HG03571 (cell line): ENCODE data around the gene EIF5A.

Experiments
- ATAC-seq: cut with Tn5 transposase; IDR thresholded peaks from one replicate; pipeline ENCODE4 v1.9.1; 2021; ENCODE audit not compliant: unreplicated experiment

Gene EIF5A

GRCh38 chr17:7312432-7313087 lies 5.1 kb downstream of the EIF5A start:
- ATAC-seq, result no peak

DNA sequence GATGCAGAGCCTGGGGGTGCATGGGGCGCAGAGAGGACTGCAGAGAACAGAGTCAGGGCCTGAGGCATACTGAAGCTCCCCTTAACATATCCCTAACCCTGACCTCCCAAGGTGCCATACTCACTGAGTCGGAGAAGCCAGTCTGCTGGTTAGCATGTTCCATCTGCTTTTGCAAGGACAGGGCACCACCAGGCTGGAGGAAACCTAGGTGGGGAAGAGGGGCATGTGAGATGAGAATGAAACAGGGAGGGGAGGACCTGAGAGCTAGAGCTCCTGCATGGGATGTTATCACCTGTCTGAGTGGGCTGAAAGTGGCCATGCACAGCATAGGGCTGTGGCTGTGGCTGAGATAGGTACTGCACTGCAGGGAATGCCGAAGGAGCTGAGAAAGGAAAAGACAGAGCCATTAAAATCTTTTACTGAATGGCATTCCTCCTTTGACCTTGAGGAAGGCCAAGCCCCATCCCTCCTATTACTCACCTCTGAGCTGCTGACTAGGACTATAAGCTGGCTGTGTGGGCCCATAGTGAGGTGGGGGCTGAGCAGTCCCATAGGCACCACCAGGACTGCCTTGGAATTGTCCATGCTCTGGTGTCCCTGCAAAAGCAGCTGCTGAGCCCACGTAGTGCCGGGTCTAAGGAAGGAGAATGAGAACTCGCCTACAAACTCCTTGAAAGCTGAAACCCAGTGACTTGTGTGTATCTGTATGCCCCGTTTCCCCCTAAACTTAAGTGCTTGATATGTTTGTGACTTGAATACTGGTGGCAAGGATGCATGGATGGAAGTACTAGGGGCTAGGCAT lies 5.9 kb downstream of the EIF5A start:
- no peak for ATAC-seq

DNA sequence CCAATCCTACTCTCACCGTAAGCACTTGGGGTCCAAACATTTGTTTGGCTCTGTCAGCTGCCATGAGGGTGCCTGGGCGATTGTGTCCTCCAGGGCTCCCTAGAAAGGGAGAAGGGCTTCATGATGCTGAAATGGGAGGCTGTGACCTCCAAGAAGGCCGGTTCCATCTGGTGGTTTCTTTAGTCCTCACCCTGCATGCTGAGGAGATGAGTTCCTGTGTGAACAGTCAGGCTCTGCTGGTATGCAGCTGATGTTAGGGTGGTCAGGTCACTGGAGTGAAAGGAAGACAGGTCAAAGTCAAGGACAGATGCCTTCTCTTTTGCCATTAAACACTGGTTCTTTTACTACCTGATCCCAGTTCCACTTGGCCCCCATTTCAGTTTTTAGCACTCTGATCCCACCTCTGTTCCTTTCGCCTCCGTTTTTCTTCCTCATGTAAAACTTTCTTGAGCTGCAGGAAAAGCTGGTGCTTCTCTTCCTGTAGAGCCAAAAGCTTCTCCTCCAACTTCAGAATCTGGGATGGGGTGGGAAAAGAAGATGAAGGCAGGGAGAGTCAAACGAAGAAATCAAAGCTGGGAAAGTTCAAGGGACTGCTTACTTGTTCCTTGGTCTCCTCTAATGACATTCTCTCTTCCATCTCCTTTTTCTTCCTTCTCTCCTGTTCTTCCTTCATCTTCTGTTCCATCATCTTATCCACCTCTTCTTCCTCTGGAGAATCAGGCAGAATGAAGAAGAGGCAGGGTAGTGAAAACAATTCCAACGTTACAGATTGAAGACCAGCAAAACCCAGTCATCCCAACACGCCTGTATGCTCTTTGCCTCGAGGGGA lies 6.7 kb downstream of the EIF5A start:
- ATAC-seq, result no peak

GRCh38 chr17:7314719-7315569 lies 7.5 kb downstream of the EIF5A start, which contains the start of gene GPS2:
Gene GPS2 (minus strand): TSS chr17:7315360. CDS start chr17:7315052, 308 bp downstream.
- ATAC-seq, result peak; percentile 49

DNA sequence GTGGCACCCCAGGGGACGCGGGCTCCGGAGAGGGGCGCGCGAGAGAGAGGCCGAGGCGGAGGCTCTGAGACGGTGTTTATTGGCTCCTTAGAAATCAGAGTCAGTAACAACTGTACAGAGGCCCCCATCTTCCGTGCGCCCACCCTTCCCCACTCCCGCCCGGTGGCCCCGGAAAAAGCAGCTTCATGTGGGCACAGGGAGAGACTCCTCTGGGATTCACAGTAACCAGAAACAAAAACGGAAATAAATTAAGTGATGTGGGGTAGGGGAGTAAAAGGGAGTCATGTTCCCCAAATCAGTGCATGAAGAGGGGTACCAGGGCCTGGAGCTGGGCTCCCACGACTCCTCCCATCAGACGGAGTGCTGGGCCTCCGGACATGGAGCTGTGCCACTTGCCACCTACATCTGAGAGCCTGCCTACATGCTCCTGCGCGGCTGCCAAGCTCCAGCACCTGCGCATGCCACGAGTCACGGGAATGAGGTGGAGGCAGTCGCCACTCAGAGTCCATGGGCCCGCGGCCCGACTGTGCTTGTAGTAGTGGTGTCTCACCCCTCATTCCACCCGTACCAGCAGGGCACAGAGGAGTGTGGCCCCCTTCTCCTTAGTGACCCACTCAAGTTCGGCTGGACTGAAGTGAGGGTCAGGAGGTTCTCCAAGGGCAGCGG lies 8.3 kb downstream of the EIF5A start:
- no peak for ATAC-seq

- ATAC-seq, result no peak
Measured at GRCh38 chr17:7317161-7317803, 9.9 kb downstream of the EIF5A start.

GRCh38 chr17:7318121-7318860 lies 10.9 kb downstream of the EIF5A start:
- ATAC-seq, result no peak

DNA sequence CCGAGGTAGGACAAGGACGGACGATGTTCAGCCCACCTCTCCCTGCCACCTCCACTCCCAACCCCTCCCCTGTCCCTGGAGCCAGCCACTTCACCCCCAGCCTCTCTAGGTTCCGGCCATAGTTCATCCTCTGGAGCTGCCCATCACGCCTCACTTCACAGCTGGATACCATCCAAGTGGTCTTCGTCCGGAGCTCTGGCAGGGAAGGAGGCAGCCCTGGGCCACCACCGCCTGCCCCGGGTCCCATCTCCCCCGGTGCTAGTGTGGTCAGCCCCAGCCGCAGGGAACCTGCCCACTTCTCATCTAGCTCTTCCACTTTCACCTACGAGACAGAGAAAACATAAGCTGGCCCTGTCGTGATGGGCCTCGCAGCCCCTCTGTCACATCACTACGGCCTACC lies 14.0 kb downstream of the EIF5A start:
- ATAC-seq, result no peak

DNA sequence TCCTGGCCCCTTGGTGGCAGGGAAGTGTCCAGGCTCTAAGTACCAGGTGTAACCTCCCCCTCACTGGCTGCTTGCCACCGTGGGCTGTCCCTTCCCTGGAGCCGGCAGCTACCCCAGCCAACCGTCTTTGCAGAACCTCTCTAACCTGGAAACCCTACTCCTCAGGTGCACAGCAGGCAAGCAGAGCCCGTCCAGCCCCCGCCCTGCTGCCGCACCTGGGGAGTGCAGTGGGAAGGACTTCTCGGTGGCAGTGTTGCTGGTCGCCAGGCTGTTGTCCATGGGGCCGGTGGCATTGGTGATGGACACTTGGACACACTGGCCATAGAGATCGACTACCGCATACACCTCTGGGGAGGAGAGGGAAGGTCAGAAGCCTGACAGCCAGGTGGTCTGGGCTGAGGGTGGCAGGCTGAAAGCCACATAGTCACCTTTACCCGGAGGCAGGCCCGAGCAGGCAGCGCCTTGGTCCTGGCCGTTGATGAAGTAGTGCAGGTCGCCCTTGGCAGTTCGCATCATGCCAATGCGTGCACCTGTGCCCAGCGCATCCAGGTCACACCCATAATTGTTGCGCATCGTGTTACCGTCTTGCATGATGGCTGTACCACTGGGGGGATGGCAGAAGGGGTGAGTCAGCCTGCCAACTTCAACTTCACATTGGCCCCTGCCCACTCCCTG lies 15.2 kb downstream of the EIF5A start:
- no peak for ATAC-seq

DNA sequence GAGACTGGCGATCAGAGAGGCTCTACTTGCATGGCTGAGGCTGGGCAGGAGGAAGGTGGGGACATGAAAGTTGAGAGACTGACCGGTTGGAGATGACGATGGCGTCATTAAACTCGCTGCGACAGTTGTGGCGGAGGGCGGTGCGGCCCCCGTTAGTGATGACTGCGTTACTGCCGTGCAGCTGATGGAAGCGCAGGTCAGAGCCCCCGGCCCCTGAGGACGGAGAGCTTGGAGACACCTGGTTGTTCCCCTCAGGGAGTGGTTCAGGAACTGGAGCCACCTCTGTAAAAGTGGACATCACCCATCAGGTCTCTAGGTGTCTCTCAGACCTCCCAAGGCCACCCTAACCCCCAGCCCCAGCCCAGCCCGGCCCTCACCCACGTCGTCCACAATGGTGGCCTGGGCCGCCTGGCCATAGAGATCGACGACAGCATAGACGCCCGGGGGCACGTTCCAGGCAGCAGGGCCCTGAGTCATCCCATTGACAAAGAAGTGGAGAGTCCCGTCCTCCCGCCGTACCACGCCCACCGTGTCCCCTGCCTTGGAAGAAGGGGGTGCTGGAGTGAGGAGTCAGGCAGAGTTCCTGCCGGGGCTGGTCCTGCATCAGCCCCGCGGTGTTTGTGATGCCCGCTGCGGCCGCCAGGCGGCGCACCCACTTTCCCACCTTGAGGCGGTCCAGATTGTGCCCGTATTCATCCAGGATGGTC lies 16.5 kb downstream of the EIF5A start:
- ATAC-seq, result no peak

GRCh38 chr17:7324438-7324779 lies 17.0 kb downstream of the EIF5A start:
- no peak for ATAC-seq

GRCh38 chr17:7325031-7325528 lies 17.7 kb downstream of the EIF5A start:
- ATAC-seq, result no peak

DNA sequence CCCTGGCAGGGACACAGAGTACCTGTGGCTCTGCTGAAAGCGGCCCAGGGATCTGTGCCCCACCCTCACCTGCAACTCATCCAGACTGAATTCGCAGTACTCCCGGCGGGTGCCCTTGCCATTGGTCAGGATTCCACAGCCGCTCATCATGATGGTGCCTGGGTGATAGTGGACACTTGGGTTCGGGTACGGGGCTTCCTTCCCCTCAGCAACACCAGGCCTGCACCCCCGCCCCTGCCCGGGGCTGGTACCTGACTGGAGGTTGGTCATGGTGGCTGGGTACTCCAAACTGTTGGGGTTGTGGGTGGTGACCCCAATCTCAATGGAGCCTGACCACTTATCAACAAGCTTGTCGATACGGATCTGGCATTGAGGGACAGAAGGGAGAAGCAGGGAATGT lies 18.8 kb downstream of the EIF5A start:
- ATAC-seq, result no peak

DNA sequence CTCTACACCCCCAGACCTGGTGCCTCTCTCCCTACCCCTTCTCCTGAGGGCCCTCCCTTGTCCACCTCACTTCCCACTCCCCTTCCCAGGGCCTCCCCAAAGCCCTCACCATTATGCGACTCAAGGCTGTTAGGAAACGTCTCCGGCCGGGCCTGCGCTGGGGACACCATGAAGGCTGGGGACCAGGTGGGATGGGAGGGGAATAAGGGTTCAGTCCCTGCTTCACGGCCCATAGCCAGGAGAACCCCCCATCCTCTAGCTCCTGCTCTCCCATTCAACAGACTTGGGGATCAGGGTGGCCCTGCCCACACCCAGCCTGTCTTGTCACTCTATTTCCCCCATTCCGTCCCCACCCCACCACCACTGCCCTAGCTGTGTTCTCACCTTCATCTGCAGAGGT lies 19.6 kb downstream of the EIF5A start:
- no peak for ATAC-seq

GRCh38 chr17:7327501-7327900 lies 20.1 kb downstream of the EIF5A start:
- ATAC-seq, result no peak

GRCh38 chr17:7328009-7328408 lies 20.6 kb downstream of the EIF5A start:
- no peak for ATAC-seq

GRCh38 chr17:7328840-7329373 lies 21.5 kb downstream of the EIF5A start, which contains the start of gene NEURL4:
Gene NEURL4 (minus strand): TSS chr17:7329335. CDS start chr17:7329312, 23 bp downstream.
- ATAC-seq, result peak; percentile 3
